Measurements from ENCODE around the gene ALDH1A2.

GRCh38 chr15:57924598-57924997, 140.9 kb downstream of the ALDH1A2 start:
- TF ChIP-seq CTCF (IDR thresholded peaks at IDR 0.05) (no peak), EZH2 (IDR thresholded peaks at IDR 0.05) (no peak)
